Loucy (cell line): ENCODE measurements around the gene CCNJL.

ENCODE experiments used
- H2AFZ ChIP-seq: fragments of 200-600 bp; sonication (generic); 2 replicates; pipeline ENCODE4 v1.6.0; 2016; ENCODE audit warnings: antibody characterized with exemption, mild to moderate bottlenecking, low read length, moderate library complexity
- H3F3A ChIP-seq: fragments of 200-600 bp; 2 replicates; pipeline ENCODE4 v1.6.0; 2016; ENCODE audit warnings: antibody characterized with exemption, low read depth, mild to moderate bottlenecking
- H3K27me3 ChIP-seq: fragments of 200-600 bp; sonication (generic); 2 replicates; pipeline ENCODE4 v1.6.1; 2014; ENCODE audit warnings: low read length, mild to moderate bottlenecking; ENCODE audit not compliant: insufficient read depth, poor library complexity, severe bottlenecking
- H3K36me3 ChIP-seq: fragments of 200-600 bp; sonication (generic); 2 replicates; pipeline ENCODE4 v1.6.1; 2016; ENCODE audit warnings: low read length; ENCODE audit not compliant: insufficient read depth
- H3K4me1 ChIP-seq: fragments of 200-600 bp; sonication (generic); 2 replicates; pipeline ENCODE4 v1.5.1; 2014; ENCODE audit warnings: low read length, mild to moderate bottlenecking; ENCODE audit not compliant: insufficient read depth, poor library complexity, severe bottlenecking
- H3K4me2 ChIP-seq: fragments of 200-600 bp; sonication (generic); 2 replicates; pipeline ENCODE4 v1.6.0; 2014; ENCODE audit warnings: antibody characterized with exemption, low read length, low read depth, mild to moderate bottlenecking; ENCODE audit not compliant: poor library complexity, severe bottlenecking
- H3K4me3 ChIP-seq: fragments of 200-600 bp; sonication (generic); 2 replicates; pipeline ENCODE4 v1.5.1; 2014; ENCODE audit warnings: low read length, mild to moderate bottlenecking, mixed read lengths; ENCODE audit not compliant: poor library complexity, severe bottlenecking
- H3K79me2 ChIP-seq: fragments of 200-600 bp; sonication (generic); 2 replicates; pipeline ENCODE4 v1.6.1; 2014; ENCODE audit warnings: low read length; ENCODE audit not compliant: insufficient read depth
- H3K9ac ChIP-seq: fragments of 200-600 bp; sonication (generic); 2 replicates; pipeline ENCODE4 v1.6.0; 2014; ENCODE audit warnings: mild to moderate bottlenecking, low read depth, low read length, moderate library complexity; ENCODE audit not compliant: poor library complexity, severe bottlenecking
- H3K9me2 ChIP-seq: fragments of 200-600 bp; sonication (generic); replicated peaks from 2 replicates; pipeline ENCODE4 v1.6.1; 2016; ENCODE audit warnings: low read depth, low read length, mixed read lengths
- H3K9me3 ChIP-seq: fragments of 200-600 bp; sonication (generic); 2 replicates; pipeline ENCODE4 v1.6.1; 2014; ENCODE audit warnings: mild to moderate bottlenecking, antibody characterized with exemption, low read length, low read depth; ENCODE audit not compliant: insufficient read depth
- H4K20me1 ChIP-seq: fragments of 200-600 bp; sonication (generic); 2 replicates; pipeline ENCODE4 v1.6.0; 2014; ENCODE audit warnings: antibody characterized with exemption, low read length, mild to moderate bottlenecking; ENCODE audit not compliant: insufficient read depth, poor library complexity, severe bottlenecking
- CTCF ChIP-seq: fragments of 200-600 bp; sonication (generic); conservative IDR thresholded peaks from 2 replicates; pipeline ENCODE4 v1.5.1; 2014; ENCODE audit warnings: mild to moderate bottlenecking, antibody characterized with exemption, low read length
- EZH2phosphoT487 ChIP-seq: fragments of 200-600 bp; IDR thresholded peaks from 2 replicates; pipeline ENCODE4 v1.6.1; 2018; ENCODE audit warnings: antibody characterized with exemption, mild to moderate bottlenecking, moderate library complexity, borderline replicate concordance

CCNJL gene

GRCh38 chr5:160229190-160229742 is 83.1 kb downstream of the CCNJL start, which contains the start of gene FABP6:
Gene FABP6 (plus strand): TSS chr5:160229506. CDS start chr5:160229558, 52 bp downstream.
- Histone ChIP-seq H3K4me1 (no peaks in the 10 kb centered on the region), H3K9ac (no peak within 1 kb of the TSS), H3K4me2 (no peak within 1 kb of the TSS), H2AFZ (no peak within 1 kb of the TSS), H3K27me3 (no peaks in the 10 kb centered on the region), H3K79me2 (no peaks in the 10 kb centered on the region), H3K4me3 (no peak within 1 kb of the TSS), H4K20me1 (no peaks in the 10 kb centered on the region), H3K9me3 (no peaks in the 10 kb centered on the region), H3F3A (no peaks in the 10 kb centered on the region), H3K36me3 (no peaks in the 10 kb centered on the region), H3K9me2 (no peaks in the 10 kb centered on the region)
- TF ChIP-seq CTCF: no peak
- no peak for TF ChIP-seq EZH2phosphoT487

GRCh38 chr5:160227012-160227411 is 85.4 kb downstream of the CCNJL start:
- Histone ChIP-seq H3K4me1 (no peaks in the 10 kb centered on the region), H3K9me3 (no peaks in the 10 kb centered on the region), H3K9ac (no peak overlapping the region), H3F3A (no peaks in the 10 kb centered on the region), H3K4me3 (no peak overlapping the region), H3K79me2 (no peaks in the 10 kb centered on the region), H3K9me2 (no peaks in the 10 kb centered on the region), H2AFZ (no peak overlapping the region), H4K20me1 (no peaks in the 10 kb centered on the region), H3K36me3 (no peaks in the 10 kb centered on the region), H3K27me3 (no peaks in the 10 kb centered on the region), H3K4me2 (no peak overlapping the region)
- TF ChIP-seq CTCF: no peak
- no peak for TF ChIP-seq EZH2phosphoT487

- H3K27me3 ChIP-seq: no peaks in the 10 kb centered on the region
- no peaks in the 10 kb centered on the region for H3K9me3 ChIP-seq
- no peak overlapping the region for H3K4me3 ChIP-seq
- no peak overlapping the region for H3K9ac ChIP-seq
- H3K4me1 ChIP-seq: no peaks in the 10 kb centered on the region
- H3F3A ChIP-seq: no peaks in the 10 kb centered on the region
- H3K4me2 ChIP-seq: no peak overlapping the region
- H3K36me3 ChIP-seq: no peaks in the 10 kb centered on the region
- H2AFZ ChIP-seq: no peak overlapping the region
- H3K9me2 ChIP-seq: no peaks in the 10 kb centered on the region
- TF ChIP-seq EZH2phosphoT487 (no peak), CTCF (no peak)
- no peaks in the 10 kb centered on the region for H3K79me2 ChIP-seq
- no peaks in the 10 kb centered on the region for H4K20me1 ChIP-seq
Measured at GRCh38 chr5:160221082-160221481, 91.3 kb downstream of the CCNJL start.
